Inferior parietal cortex (tissue), 1 donor: ENCODE results near the gene DESI2.
"Not testable (repeated sequence)": the region's sequence is repeated elsewhere in the genome, so short reads cannot be mapped to it uniquely, and the experiment has no call there.

ENCODE experiments used
- DNase-seq: peaks from one replicate; pipeline ENCODE4 v3.0.0-alpha.2; 2016; ENCODE audit errors: extremely low spot score

The DESI2 gene

DNA sequence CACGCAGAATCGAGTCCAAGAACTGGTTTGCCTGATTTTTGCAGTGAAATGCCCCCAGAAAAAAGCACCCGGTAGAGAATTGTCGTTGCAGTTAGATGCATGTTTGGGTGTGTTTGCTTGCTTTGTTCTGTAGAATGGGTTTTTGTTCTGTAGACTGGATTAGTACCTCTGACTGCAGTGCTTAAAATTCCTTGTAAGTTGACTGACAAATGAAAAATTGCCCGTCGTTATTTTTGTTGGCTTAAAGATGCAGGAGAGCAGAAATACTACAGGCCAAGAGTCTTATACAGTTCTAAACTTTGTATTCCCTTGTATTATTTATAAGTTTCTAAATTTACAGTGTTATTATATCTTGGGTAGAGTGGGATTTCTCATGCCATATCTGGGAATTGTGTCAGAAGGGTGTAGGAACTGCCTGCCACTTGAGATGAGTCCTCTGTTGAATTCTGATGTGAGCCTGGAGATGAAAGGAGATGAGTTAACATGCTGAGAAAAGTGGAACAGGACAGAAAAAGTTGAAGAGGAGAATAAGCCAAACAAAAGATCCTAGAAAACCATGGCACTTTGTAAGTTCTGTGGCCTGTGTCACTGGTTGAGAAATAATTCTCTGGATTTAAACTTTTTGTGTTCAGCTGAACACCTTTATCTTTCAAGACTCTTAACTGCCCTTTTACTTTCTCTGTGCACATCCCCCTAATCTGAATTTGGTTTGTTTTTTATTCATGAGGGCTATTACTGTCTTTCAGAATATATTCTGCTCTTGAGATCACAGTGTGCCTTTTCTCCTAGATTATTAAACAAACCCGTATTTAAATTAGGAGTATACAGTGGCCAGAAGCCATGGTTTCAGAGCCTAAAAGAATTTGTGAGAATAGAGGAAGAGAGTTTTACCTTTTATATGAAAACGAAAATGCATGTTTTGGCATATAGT is 1.4 kb downstream of the DESI2 start:
- DNase-seq = no peak

DNA sequence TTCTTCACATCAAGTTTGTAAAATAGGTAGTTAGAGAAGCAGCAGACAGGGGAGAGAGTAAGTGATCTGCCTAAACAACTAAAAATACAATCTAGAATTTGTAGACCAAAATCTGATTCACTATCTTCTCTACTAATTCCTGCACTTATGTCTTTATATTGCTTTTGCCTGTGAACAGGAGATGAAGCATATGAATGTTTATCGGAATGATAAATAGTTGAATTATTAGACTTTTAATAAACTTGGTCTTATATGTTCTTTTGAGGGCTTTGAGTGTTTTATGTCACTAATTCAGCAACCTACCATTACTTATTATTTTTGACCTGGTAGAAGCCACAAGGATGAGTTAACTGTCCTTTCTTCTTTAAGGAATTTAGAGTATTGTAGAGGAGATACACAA is 2.3 kb downstream of the DESI2 start:
- no peak for DNase-seq

DNA sequence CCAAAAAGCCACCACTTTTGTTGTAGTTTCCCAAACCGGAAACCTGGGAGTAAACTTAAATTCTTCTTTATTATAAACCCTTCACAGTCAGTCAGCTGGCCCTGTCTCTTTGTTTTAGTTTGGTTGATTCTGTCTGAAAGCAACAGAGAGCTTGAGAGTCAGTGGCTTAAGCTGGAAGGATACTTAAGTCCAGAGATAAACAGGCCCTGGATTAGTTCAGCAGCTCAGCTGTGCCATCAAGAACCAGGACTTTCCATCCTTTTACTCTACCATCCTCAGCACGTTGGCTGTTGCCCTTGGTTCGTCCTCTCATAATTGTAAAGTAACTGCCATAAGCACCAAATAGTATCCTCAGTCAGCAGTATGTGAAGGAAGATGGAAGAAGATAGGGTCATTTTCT is 4.5 kb downstream of the DESI2 start:
- no peak for DNase-seq

DNA sequence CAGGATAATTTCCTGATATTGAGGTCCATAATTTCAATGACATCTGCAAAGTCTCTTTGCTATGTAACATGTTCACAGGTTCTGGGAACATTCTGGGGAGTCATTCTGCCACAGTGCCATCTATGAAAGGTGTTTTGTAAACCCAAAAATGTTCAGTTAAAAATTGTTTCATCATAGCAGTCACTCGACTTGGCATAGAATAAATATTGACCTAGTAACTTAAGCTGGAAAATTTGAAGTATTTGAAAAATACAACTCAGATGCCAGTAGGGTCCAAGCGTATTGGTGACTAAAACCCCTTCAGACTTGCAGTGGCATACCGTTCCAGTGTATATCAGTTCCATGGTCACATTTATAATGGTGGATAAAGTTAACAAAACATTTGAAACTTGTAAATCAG is 6.8 kb downstream of the DESI2 start:
- DNase-seq = no peak

DNA sequence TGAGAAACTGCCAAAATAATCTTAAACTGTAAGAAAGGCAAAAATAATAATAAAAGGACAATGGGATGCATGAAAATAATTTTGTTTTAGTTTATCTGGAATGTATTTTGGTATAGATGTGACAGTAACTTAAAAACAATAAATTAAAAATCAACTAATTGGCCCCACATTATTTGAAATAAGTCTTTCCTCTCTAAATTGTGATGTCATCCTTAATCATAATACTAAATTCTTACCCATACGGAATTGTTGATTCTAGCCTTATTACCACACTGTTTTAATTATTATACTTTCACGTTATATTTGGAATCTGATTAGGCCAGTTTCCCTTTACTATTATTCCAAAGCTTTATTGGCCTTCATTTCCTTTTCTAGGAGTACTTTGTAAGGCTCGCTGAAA is 7.7 kb downstream of the DESI2 start:
- DNase-seq = no peak

DNA sequence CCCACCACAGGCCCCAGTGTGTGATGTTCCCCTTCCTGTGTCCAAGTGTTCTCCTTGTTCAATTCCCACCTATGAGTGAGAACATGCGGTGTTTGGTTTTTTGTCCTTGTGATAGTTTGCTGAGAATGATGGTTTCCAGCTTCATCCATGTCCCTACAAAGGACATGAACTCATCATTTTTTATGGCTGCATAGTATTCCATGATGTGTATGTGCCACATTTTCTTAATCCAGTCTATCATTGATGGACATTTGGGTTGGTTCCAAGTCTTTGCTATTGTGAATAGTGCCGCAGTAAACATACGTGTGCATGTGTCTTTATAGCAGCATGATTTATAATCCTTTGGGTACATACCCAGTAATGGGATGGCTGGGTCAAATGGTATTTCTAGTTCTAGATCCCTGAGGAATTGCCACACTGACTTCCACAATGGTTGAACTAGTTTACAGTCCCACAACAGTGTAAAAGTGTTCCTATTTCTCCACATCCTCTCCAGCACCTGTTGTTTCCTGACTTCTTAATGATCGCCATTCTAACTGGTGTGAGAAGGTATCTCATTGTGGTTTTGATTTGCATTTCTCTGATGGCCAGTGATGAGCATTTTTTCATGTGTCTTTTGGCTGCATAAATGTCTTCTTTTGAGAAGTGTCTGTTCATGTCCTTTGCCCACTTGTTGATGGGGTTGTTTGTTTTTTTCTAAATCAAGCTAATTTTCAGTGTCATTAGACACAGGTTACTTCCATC is 8.8 kb downstream of the DESI2 start:
- DNase-seq = not testable (repeated sequence)

DNA sequence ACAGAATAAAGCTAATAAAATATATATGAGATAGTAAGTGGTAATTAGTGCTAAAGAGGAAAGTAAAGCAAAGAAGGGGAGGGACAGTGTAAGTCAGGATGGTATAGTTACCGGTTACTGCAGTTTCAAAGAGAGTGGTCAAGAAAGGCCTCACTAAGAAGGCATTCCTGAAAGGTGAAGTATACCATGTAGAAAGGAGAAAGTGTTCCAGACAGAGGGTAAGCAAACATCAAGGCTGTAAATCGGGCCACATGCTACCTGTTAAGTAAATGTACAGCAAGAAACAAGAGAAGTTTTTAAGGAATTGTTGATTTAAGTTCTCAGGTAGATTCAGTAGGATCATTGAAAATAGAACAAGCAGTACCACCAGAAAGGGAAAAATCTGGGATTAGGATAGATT is 9.7 kb downstream of the DESI2 start:
- no peak for DNase-seq

DNA sequence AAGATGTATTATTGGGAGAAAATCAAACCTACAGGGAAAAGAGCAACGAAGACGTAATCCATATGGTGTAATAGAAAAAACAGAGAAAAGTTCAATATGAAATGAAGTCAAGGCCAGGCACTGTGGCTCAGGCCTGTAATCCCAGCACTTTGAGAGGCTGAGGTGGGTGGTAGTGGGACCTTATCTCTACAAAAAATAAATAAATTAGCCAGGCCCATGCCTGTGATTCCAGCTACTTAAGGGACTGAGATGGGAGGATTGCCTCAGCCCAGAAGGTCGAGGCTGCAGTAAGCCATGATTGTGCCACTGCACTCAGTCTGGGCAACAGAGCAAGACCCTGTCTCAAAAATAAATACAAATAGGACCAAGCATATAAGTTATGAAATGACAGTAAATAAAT is 11.4 kb downstream of the DESI2 start:
- no peak for DNase-seq

DNA sequence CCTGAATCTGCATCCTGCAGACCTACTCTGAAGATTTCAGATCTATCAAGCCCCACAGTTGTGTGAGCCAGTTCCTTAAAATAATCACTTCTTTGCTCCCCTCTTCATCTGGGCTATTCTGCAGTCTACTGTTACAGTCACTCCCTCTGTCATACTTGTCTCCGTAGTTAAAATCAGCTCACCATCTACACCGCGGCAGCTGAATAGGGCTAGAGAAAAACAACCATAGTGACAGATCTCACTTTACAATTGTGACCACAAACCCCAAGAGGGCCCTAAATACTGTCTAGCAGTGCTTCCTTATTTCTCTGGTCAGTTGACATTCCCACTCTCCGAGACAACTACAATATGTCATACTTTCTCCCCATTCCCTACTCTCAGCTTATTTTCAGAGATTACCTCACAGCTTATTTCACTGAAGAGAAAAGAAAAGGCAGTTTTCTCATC is 12.9 kb downstream of the DESI2 start:
- DNase-seq = peak; percentile 29

DNA sequence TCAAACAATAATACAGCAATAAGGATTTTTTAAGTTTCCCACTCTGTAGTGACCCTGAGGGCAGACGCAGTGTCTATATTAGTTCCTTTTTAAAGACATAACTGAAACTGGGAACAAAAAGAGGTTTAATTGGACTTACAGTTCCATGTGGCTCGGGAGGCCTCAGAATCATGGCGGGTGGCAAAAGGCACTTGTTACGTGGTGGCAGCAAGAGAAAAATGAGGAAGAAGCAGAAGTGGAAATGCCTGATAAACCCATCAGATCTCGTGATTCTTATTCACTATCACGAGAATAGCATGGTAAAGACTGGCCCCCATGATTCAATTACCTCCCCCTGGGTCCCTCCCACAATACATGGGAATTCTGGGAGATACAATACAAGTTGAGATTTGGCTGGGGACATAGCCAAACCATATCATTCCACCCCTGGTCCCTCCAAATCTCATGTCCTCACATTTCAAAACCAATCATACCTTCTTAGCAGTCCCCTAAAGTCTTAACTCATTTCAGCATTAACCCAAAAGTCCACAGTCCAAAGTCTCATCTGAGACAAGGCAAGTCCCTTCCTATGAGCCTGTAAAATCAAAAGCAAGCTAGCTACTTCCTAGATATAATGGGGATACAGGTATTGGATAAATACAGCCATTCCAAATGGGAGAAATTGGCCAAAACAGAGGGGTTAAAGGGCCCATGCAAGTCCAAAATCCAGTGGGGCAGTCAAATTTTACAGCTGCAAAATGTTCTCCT is 13.9 kb downstream of the DESI2 start:
- not testable (repeated sequence) for DNase-seq

DNA sequence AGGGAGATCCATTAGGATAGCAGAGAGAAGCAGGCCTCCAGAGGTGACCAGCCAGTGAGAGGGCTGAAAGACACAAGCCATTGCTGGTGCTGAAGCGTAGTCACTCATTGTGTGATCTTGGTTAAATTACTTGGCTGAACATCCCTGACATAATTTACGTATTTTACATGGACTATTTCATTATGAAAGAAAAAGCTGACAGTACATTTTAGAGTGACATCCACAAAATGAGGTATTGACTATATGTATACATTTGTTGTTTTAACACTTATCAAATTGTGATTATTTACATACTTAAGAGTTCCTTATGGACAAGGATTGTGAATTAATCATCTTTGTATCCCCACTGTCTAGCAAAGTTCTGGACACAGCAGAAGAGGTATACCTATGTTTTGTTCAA is 14.9 kb downstream of the DESI2 start:
- no peak for DNase-seq

DNA sequence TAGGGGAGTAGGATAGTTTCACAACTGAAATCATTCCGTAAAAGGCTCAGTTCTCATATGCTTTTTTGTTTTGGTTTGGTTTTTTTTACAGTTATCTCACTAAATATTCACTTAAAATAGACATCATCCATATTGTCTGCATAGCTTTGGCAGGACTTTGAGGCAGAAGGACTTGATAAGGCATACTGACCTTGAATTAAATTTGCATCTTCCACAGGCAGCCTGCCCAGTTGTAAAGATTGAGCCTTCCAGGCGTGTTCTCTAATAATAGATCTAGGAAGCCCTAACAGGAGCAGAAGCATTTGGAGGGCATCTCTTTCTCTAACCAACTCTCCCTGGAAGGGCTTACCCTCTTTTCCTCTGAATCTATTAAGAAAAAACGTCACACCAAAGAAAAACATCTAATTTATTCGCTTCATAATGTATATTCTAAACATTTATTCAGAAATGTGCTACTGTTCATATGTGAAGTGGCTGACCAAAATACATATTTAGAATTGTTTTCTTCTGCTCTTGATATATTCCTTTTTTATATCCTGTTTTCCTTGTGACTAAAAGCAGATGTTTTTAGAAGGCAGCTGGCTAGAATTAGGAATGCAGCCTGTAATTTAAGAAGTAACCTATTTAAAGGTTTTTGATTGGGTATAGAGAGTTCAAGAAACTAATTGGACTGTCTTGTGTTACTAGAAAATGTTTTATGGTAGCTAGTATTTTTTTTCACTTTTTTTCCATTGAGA is 20.2 kb downstream of the DESI2 start:
- no peak for DNase-seq

DNA sequence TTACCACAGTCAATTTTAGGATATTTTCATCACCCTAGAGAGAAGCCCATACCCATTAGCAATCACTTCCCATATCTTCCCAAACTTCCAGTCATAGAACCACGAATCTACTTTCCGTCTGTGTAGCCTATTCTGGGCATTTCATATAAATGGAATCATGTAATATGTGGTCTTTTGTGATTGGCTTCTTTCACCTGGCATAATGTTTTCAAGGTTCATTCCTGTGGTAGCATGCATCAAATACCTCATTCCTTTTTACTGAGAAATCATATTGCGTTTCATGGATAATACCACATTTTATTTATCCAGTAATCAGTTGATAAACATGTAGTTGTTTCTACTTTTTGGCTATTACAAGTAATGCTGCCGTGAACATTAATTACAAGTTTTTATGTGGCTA is 21.5 kb downstream of the DESI2 start:
- no peak for DNase-seq

DNA sequence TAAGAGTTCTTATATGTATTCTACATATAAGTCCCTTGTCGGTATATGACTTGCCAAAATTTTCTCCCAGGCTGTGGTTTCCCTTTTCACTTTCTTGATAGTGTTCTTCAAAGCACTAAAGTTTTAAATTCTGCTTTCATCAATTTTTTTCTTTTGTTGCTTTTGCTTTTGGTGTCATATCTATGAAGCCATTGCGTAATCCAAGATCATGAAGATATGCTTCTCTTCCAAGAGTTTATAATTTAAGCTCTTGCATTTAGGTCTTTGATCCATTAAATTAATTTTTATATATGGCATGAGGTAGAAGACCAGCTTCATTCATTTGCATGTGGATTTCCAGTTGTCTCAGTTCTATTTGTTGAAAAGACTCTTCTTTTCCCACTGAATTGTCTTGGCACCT is 22.2 kb downstream of the DESI2 start:
- DNase-seq = no peak

DNA sequence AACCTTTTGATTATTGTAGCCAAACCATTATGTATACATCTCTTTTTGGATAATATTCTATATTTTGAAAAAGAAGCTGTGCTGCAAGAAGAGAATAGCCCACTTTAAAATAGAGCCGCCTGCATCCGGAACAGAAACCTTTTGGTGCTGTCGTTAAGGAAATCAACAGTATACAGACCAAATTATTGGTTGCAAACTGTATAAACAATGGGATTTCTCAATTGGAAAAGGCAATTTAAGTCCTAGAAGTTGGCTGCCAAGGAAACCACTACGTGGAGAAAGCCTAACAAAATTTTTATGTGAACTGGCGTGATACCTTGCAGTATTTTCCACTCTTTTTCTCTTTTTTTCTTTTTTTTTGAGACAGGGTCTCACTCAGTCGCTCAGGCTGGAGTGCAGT is 25.8 kb downstream of the DESI2 start:
- DNase-seq = no peak

DNA sequence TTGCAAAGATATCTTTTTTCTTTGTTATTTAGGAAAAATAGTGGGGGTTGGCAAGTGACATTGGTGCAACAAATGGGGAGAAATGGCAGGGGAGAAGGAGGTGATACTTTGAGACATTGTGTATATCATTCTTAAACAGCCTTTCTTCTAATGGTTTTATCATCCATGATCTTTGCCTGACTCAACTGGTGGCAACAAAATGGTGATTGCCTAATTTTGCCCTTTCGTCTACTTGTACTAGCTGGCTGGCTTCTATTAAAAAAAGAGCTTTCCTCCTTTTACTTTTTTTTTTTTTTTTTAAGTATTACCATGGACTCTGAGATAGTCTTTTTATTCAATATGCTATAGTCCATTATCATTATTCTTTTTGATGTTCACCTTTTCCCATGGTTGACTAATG is 27.7 kb downstream of the DESI2 start:
- DNase-seq = no peak

DNA sequence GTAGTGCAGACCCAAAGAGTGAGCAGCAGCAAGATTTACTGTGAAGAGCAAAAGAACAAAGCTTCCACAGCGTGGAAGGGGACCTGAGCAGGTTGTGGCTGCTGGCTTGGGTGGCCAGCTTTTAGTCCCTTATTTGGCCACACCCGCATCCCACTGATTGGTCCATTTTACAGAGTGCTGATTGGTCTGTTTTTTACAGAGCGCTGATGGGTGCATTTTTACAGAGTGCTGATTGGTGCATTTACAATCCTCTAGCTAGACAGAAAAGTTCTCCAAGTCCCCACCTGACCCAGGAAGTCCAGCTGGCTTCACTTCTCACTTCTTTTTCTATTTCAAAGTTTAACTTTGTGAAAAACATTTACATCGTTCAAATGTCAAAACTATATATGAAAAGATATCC is 29.2 kb downstream of the DESI2 start:
- not testable (repeated sequence) for DNase-seq

DNA sequence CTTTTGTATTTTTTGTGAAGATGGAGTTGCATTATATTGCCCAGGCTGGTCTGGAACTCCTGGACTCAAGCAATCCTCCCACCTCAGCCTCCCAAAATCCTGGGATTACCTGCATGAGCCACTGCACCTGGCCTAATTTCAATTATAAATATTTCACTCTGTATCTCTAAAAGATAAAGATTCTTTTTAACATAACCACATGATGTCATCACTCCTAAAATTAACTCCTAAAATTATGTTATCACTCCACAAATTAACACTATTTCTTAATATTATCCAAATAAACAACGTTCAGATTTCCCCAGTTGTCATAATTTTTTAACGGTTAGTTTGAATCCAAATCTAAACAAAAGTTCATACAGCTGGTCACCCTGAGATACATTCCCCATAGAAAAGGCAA is 43.0 kb downstream of the DESI2 start:
- no peak for DNase-seq

DNA sequence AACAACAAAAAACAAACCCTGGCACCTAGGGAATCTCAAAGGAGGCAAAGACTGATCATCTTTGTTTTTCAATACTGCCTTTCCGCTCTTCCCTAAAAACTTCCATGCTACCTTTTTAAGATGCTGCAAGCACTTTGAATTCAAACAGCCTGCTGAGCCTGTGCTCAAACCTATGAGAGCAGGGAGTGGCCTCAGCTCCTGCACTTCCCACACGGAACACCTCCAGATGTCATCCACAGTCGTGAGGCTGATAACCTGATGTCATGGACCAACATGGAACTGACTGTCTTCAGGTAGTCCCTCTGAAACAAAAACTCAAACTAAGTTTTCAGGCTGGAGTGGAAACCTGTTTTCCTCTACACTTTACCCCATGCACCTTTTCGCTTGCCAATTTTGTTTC is 46.8 kb downstream of the DESI2 start:
- DNase-seq = no peak

DNA sequence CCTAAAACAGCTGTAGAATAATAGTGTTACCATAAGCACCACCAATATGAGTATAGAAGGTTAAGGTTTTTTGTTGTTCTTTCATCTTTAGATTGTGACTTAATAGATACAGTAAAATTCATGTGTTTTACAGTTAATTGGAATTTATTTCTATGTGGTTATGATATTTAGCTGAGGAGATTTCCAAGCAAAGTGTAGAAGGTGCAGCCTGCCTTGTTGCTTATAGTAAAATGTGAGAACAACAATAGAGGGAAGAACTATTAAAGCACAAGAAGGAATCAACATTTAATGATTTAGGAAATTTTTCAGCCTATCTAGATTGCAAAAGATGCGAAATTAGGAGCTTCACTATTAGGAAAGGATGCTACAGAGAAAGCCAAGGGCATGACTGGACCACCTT is 47.9 kb downstream of the DESI2 start:
- no peak for DNase-seq

DNA sequence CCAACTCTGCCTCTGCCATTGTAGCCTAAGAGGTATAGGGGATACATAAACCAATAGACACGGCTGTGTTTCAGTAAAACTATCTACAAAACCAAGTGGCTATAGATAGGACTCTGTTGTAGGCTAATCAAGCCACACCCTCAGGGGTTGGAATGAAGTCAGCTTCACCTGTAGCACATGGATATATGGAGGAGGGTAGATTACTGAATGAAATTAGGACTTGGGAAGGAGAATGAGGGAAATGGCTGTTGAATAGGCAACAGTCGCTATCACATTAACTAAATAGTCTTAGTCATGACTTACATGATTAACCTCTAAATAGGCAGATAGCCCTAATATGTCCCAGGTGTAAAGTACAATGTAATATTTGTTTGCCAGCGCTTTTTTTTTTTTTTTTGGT is 49.7 kb downstream of the DESI2 start:
- no peak for DNase-seq

DNA sequence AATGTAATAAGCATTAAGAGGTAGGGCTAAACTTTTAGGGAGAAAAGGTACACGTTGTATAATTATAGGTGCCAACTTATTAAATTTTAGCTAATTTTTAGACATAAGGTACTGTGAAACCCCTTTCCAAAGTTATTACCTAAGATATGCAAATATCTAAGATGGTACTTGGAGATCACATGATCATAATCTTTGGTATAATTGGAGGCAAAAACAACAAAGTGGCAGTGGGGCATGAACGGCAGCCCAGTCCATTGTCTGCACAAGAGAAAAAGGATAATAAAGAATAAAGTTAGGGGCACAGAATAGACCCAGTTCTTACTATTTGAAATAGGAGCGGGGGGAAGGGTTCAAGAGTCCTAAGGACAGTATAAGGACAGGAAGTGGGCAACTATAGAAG is 51.2 kb downstream of the DESI2 start:
- no peak for DNase-seq
